ENCODE data around the gene RAB40B. TPM values are rescaled to one million over a fixed set of nuclear protein-coding genes. Genes with fewer than 3 reads are reported as not detected.
A peak's percentile ranks its signal among the peaks of the same experiment; 100 is the strongest.

The RAB40B gene
- total and polyA plus RNA-seq, 2 of the 13 experiments (the other 11 are each of a cell fraction or from before 2014, with no cell fraction given) = 6.2 to 6.5 TPM

- TF ChIP-seq UBTF (CRISPR knock-in tag; IDR thresholded peaks at IDR 0.05) = 0 out of 2 replicates have a peak, but pooled peaks have one; percentile 25
- TF ChIP-seq KLF15 (CRISPR knock-in tag; IDR thresholded peaks at IDR 0.05; ENCODE audit: borderline replicate concordance) = no peak
- no peak for TF ChIP-seq ZNF281 (CRISPR knock-in tag; IDR thresholded peaks at IDR 0.05; ENCODE audit: borderline replicate concordance)
- TF ChIP-seq RFXANK (CRISPR knock-in tag; IDR thresholded peaks at IDR 0.05) = peak; percentile 94; the same call in 1 of the 2 replicates
- TF ChIP-seq RBM39 (IDR thresholded peaks at IDR 0.05; ENCODE audit: low read depth, low read length, poor library complexity, severe bottlenecking) = peak; percentile 30
- 0 out of 2 replicates have a peak, but pooled peaks have one; percentile 37 for TF ChIP-seq ZXDC (CRISPR knock-in tag; IDR thresholded peaks at IDR 0.05)
- TF ChIP-seq MAX (IDR thresholded peaks at IDR 0.05) = peak; percentile 72
- TF ChIP-seq ZNF777 (CRISPR knock-in tag; IDR thresholded peaks at IDR 0.05) = peak; percentile 18; the same call in 1 of the 2 replicates
- TF ChIP-seq NR2C2 (CRISPR knock-in tag; IDR thresholded peaks at IDR 0.05; ENCODE audit: borderline replicate concordance) = peak; percentile 49
- 0 out of 2 replicates have a peak, but pooled peaks have one; percentile 10 for TF ChIP-seq MED1 (CRISPR knock-in tag; IDR thresholded peaks at IDR 0.05)
- no peak for TF ChIP-seq TRIM22 (IDR thresholded peaks at IDR 0.05)
Observed at GRCh38 chr17:82698065-82698973, at the start of gene RAB40B (continued).
